GM12891 (cell line): ENCODE results near the gene TSPAN18.

ENCODE experiments used
- PAX5 ChIP-seq: IDR thresholded peaks from 2 replicates; pipeline ENCODE4 v1.6.1; 2011; ENCODE audit warnings: low read length, moderate library complexity, mild to moderate bottlenecking; ENCODE audit not compliant: insufficient read depth, severe bottlenecking
- POLR2A ChIP-seq: IDR thresholded peaks from 2 replicates; pipeline ENCODE4 v1.6.1; 2011; ENCODE audit warnings: low read depth, low read length, control low read depth
- POLR2AphosphoS5 ChIP-seq: IDR thresholded peaks from 2 replicates; pipeline ENCODE4 v1.6.1; 2011; ENCODE audit warnings: low read depth, low read length, control low read depth
- SPI1 ChIP-seq: IDR thresholded peaks from 2 replicates; pipeline ENCODE4 v1.6.1; 2011; ENCODE audit warnings: low read depth, low read length, control low read depth
- TAF1 ChIP-seq: IDR thresholded peaks from 2 replicates; pipeline ENCODE4 v1.6.1; 2011; ENCODE audit warnings: low read depth, low read length, control low read depth

DNA sequence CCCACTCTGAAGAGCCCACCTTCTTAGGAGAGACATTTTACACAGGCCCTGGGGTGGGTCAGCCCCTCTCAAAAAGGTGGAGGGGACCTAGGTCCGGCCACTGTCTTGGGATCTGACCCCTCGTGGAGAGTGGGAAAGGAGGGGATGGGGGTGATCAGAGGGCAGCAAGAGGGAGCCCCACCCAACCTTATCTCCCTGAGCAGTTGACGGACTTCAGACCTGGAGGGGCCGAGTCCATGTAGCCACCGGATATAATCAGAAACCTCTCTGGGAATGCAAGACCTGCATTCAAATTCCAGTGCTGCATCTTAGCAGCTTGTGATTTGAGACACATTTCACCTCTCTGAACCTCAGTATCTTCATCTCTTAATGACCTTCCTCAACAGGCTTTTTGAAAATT lies 179.9 kb downstream of the TSPAN18 start:
- TF ChIP-seq POLR2A: no peak
- TF ChIP-seq POLR2AphosphoS5: no peak
- no peak for TF ChIP-seq TAF1
- no peak for TF ChIP-seq PAX5
- no peak for TF ChIP-seq SPI1
